ENCODE data around the gene GPD1. TPM values are rescaled to one million over a fixed set of nuclear protein-coding genes. Genes with fewer than 3 reads are reported as not detected.
A peak's percentile ranks its signal among the peaks of the same experiment; 100 is the strongest.

Gene GPD1
- total RNA-seq, 4 donors from 2014 or later = not detected

GRCh38 chr12:50085615-50086072, 18.2 kb upstream of the GPD1 start:
- H3K4me3 ChIP-seq = peak overlapping the region; percentile 63 to 88
- no peaks in the 10 kb centered on the region for H3K27me3 ChIP-seq
- intact Hi-C loops (cut with DNase I; ENCODE audit: low total_unique reads) = no loop called here
- no peak for DNase-seq
- no peaks in the 10 kb centered on the region for H3K9me3 ChIP-seq
- H3K27ac ChIP-seq = peak overlapping the region; percentile 93 to 98
- TF ChIP-seq POLR2A (IDR thresholded peaks at IDR 0.05) (no peak), CTCF (IDR thresholded peaks at IDR 0.05) (no peak)
- no peaks in the 10 kb centered on the region for H3K4me1 ChIP-seq
- no peaks in the 10 kb centered on the region for H3K36me3 ChIP-seq

- H3K27me3 ChIP-seq = no peaks in the 10 kb centered on the region
- no peak for TF ChIP-seq CTCF (IDR thresholded peaks at IDR 0.05)
- intact Hi-C loops (cut with DNase I; ENCODE audit: low total_unique reads) = no loop called here
- no peak for DNase-seq
- peak overlapping the region in 1 of 2 donors; percentile 88 for H3K4me3 ChIP-seq
- H3K27ac ChIP-seq = peak overlapping the region; percentile 93 to 98
- H3K4me1 ChIP-seq = no peaks in the 10 kb centered on the region
- H3K9me3 ChIP-seq = no peaks in the 10 kb centered on the region
- no peaks in the 10 kb centered on the region for H3K36me3 ChIP-seq
Measured at GRCh38 chr12:50086148-50086547, 17.7 kb upstream of the GPD1 start.

- H3K27ac ChIP-seq = no peak overlapping the region
- no peak overlapping the region for H3K4me3 ChIP-seq
- no peak for DNase-seq
- H3K4me1 ChIP-seq = no peaks in the 10 kb centered on the region
- no peaks in the 10 kb centered on the region for H3K36me3 ChIP-seq
- no peaks in the 10 kb centered on the region for H3K9me3 ChIP-seq
- no peak for TF ChIP-seq CTCF (IDR thresholded peaks at IDR 0.05)
- TF ChIP-seq POLR2A (IDR thresholded peaks at IDR 0.05) = no peak
- no peaks in the 10 kb centered on the region for H3K27me3 ChIP-seq
- intact Hi-C loops (cut with DNase I; ENCODE audit: low total_unique reads) = no loop called here
Measured at GRCh38 chr12:50087151-50087550, 16.7 kb upstream of the GPD1 start.

- Histone ChIP-seq H3K4me3 (no peak overlapping the region), H3K27me3 (no peaks in the 10 kb centered on the region), H3K4me1 (no peaks in the 10 kb centered on the region), H3K27ac (no peak overlapping the region), H3K9me3 (no peaks in the 10 kb centered on the region), H3K36me3 (no peaks in the 10 kb centered on the region)
- TF ChIP-seq CTCF (IDR thresholded peaks at IDR 0.05) (no peak), POLR2A (IDR thresholded peaks at IDR 0.05) (no peak)
- intact Hi-C loops (cut with DNase I; ENCODE audit: low total_unique reads) = no loop called here
- DNase-seq = no peak
Measured at GRCh38 chr12:50087995-50088394, 15.8 kb upstream of the GPD1 start.

- no peak overlapping the region for H3K4me3 ChIP-seq
- no peak overlapping the region for H3K27ac ChIP-seq
- no peaks in the 10 kb centered on the region for H3K9me3 ChIP-seq
- H3K27me3 ChIP-seq = no peaks in the 10 kb centered on the region
- no peaks in the 10 kb centered on the region for H3K4me1 ChIP-seq
- no peaks in the 10 kb centered on the region for H3K36me3 ChIP-seq
- DNase-seq = peak in 1 of 2 donors; percentile 52
- TF ChIP-seq POLR2A (IDR thresholded peaks at IDR 0.05) (no peak), CTCF (IDR thresholded peaks at IDR 0.05) (peak; percentile 58 to 76 (median 62))
- intact Hi-C loops (cut with DNase I; ENCODE audit: low total_unique reads) = no loop called here
Measured at GRCh38 chr12:50088577-50089335, 15.1 kb upstream of the GPD1 start.
